Measurements from ENCODE around the gene TDRD10. TPM values are rescaled to one million over a fixed set of nuclear protein-coding genes. Genes with fewer than 3 reads are reported as not detected.

The TDRD10 gene
- total and polyA plus RNA-seq, 2 experiments from 2014 or later = 0.51 to 1.0 TPM

GRCh38 chr1:154466921-154467417 lies 35.0 kb upstream of the TDRD10 start:
- Histone ChIP-seq H3K27ac (no peak overlapping the region), H3K4me3 (no peak overlapping the region), H3K36me3 (no peaks in the 10 kb centered on the region), H3K27me3 (no peaks in the 10 kb centered on the region), H3K4me1 (ENCODE audit: low read depth) (peaks cover 8% of the 10 kb centered on the region), H3K9me3 (ENCODE audit: low read depth) (no peaks in the 10 kb centered on the region)
- TF ChIP-seq, protein P1, sequence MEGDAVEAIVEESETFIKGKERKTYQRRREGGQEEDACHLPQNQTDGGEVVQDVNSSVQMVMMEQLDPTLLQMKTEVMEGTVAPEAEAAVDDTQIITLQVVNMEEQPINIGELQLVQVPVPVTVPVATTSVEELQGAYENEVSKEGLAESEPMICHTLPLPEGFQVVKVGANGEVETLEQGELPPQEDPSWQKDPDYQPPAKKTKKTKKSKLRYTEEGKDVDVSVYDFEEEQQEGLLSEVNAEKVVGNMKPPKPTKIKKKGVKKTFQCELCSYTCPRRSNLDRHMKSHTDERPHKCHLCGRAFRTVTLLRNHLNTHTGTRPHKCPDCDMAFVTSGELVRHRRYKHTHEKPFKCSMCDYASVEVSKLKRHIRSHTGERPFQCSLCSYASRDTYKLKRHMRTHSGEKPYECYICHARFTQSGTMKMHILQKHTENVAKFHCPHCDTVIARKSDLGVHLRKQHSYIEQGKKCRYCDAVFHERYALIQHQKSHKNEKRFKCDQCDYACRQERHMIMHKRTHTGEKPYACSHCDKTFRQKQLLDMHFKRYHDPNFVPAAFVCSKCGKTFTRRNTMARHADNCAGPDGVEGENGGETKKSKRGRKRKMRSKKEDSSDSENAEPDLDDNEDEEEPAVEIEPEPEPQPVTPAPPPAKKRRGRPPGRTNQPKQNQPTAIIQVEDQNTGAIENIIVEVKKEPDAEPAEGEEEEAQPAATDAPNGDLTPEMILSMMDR (IDR thresholded peaks at IDR 0.05; ENCODE audit: low read depth, low read length) = peak; percentile 28
- DNase-seq (ENCODE audit: low read depth in 1 of 2, low spot score in 1 of 2) = no peak

DNA sequence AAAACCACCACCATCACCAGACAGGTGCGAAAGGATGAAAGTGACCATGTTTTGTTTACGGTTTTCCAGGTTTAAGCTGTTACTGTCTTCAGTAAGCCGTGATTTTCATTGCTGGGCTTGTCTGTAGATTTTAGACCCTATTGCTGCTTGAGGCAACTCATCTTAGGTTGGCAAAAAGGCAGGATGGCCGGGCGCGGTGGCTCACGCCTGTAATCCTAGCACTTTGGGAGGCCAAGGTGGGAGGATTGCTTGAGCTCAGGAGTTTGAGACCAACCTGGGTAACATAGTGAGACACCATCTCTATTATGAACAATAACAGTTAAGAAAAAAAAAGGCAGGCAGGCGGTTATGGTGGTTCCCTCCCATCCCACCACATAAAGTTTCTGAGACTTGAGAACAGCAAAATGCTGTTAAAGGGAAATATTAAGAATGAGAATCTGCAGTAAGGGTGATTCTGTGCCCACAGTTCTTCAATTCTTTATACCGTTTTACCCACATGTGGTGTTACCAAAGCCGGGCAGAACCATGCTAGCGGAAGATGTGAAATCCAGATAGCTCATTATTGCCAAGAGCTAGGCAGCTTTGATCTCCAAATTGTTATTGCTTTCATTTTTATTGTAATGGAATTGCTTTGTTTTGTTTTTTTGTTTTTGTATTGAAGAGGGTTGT lies 34.5 kb upstream of the TDRD10 start:
- Histone ChIP-seq H3K4me1 (ENCODE audit: low read depth) (peaks cover 8% of the 10 kb centered on the region), H3K4me3 (no peak overlapping the region), H3K27ac (no peak overlapping the region), H3K36me3 (no peaks in the 10 kb centered on the region), H3K27me3 (no peaks in the 10 kb centered on the region), H3K9me3 (ENCODE audit: low read depth) (no peaks in the 10 kb centered on the region)
- no peak for DNase-seq (ENCODE audit: low read depth in 1 of 2, low spot score in 1 of 2)
- TF ChIP-seq, protein P1 (IDR thresholded peaks at IDR 0.05; ENCODE audit: low read depth, low read length) = no peak

DNA sequence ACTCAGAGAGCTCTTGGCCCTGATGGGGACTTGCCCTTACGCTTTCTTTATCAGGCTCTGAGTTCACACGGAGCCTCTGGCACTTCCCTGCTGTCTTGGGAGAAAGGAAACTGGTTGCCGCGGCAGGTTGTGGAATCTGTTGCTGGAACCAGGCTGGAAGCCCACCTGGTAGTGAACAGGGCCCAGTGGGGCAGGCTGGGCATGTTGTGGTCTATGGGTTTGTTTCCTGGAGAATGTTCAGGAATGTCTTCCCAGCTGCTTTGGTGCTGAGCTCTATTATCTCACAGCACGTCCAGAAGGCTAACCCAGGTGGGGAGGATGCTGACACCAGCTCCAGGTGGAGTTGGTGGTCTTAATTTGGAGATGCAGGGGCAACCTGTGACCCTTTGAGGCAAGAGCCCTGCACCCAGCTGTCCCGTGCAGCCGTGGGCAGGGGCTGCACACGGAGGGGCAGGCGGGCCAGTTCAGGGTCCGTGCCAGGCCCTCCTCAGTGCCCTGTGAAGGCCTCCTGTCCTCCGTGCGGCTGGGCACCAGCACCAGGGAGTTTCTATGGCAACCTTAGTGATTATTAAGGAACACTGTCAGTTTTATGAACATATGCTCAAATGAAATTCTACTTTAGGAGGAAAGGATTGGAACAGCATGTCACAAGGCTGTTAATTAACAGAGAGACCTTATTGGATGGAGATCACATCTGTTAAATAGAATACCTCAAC lies 33.3 kb upstream of the TDRD10 start:
- H3K27me3 ChIP-seq = no peaks in the 10 kb centered on the region
- no peak overlapping the region for H3K4me3 ChIP-seq
- H3K4me1 ChIP-seq (ENCODE audit: low read depth) = peaks cover 2% of the 10 kb centered on the region
- H3K36me3 ChIP-seq = no peaks in the 10 kb centered on the region
- no peak overlapping the region for H3K27ac ChIP-seq
- no peaks in the 10 kb centered on the region for H3K9me3 ChIP-seq (ENCODE audit: low read depth)
- DNase-seq (ENCODE audit: low read depth in 1 of 2, low spot score in 1 of 2) = no peak
- TF ChIP-seq, protein P1 (IDR thresholded peaks at IDR 0.05; ENCODE audit: low read depth, low read length) = no peak

DNA sequence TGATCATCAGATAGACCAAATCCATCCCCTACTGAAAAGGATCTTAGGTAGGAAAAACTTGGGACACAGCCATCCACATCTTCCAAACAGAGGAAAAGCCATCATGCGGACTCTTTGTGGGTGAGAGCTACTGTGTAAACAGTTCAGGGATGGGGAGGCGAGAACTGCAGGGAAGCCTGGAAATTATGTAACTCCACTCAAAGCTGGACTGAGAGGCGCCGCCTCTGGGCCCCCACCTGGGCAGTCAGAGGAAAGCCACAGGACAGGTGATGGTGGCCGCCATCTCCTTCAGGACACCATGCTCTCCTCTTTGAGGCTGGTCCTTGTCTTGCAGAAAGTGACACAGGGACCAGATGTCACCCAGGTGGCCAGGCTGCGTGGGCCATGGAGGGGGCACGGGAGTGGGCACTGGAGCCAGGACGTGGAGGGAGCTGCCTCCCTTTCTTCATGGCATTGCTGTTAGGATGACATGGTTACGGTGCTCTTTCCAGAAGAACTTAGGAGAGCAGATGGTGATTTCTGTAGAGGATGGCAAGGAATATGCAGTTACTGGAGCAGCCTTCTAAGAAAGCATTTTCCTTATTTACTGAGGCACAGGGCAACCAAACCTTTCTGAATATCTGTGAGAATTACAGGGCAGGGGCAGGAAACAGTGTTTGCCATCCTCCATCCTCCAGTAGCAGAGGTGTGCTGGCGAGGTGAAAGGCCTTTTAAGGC lies 32.0 kb upstream of the TDRD10 start:
- no peaks in the 10 kb centered on the region for H3K9me3 ChIP-seq (ENCODE audit: low read depth)
- H3K27ac ChIP-seq = no peak overlapping the region
- no peaks in the 10 kb centered on the region for H3K4me1 ChIP-seq (ENCODE audit: low read depth)
- no peak for DNase-seq (ENCODE audit: low read depth in 1 of 2, low spot score in 1 of 2)
- no peaks in the 10 kb centered on the region for H3K36me3 ChIP-seq
- TF ChIP-seq, protein P1 (IDR thresholded peaks at IDR 0.05; ENCODE audit: low read depth, low read length) = no peak
- no peaks in the 10 kb centered on the region for H3K27me3 ChIP-seq
- H3K4me3 ChIP-seq = no peak overlapping the region

DNA sequence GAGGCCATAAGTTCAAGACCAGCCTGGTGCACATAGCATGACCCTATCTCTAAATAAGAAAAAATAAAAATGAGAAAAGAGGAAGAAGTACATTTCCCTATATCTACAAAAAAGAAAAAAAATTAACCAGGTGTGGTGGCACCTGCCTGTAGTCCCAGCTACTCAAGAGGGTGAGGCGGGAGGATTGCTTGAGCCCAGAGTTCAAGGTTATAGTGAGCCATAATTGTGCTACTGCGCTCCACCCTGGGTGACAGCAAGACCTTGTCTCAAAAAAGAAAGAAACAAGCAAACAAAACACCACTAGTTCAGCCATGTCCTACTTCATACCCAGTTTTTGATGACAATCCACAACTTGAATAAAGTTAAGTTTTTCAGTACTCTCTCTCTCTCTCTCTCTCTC lies 30.7 kb upstream of the TDRD10 start:
- Histone ChIP-seq H3K4me3 (no peak overlapping the region), H3K9me3 (ENCODE audit: low read depth) (no peaks in the 10 kb centered on the region), H3K36me3 (no peaks in the 10 kb centered on the region), H3K27ac (no peak overlapping the region), H3K4me1 (ENCODE audit: low read depth) (no peaks in the 10 kb centered on the region), H3K27me3 (no peaks in the 10 kb centered on the region)
- DNase-seq (ENCODE audit: low read depth in 1 of 2, low spot score in 1 of 2) = no peak
- TF ChIP-seq, protein P1 (IDR thresholded peaks at IDR 0.05; ENCODE audit: low read depth, low read length) = no peak

Measured in cardiac muscle cell (in vitro differentiated cells and primary cell).